Gastroesophageal sphincter (tissue), 3 donors: ENCODE data around the gene CEP97.

Experiments
- EP300 ChIP-seq: sonication (generic); formaldehyde crosslinking; IDR thresholded peaks from one replicate; pipeline ENCODE4 v1.6.1; 2017; ENCODE audit warnings: antibody characterized with exemption, mild to moderate bottlenecking
- POLR2A ChIP-seq, 2 donors: fragments of 450-650 bp; IDR thresholded peaks; one replicate each; pipeline ENCODE4 v1.6.1; 2017; ENCODE audit warnings: antibody characterized with exemption in 2 of 2, mild to moderate bottlenecking in 2 of 2, moderate library complexity in 1 of 2
- POLR2AphosphoS5 ChIP-seq: sonication (generic); formaldehyde crosslinking; IDR thresholded peaks from one replicate; pipeline ENCODE4 v1.6.1; 2017; ENCODE audit warnings: antibody characterized with exemption
- TF ChIP-seq, protein P1 (sequence below), 4 experiments: fragments of 200-600 bp in 2 of 4; fragments of 450-650 bp in 2 of 4; sonication (generic) in 1 of 4; IDR thresholded peaks; one replicate each; pipeline ENCODE4 v1.5.1; 2017 to 2019; ENCODE audit warnings: antibody characterized with exemption in 4 of 4, mild to moderate bottlenecking in 2 of 4, moderate library complexity in 2 of 4

DNA sequence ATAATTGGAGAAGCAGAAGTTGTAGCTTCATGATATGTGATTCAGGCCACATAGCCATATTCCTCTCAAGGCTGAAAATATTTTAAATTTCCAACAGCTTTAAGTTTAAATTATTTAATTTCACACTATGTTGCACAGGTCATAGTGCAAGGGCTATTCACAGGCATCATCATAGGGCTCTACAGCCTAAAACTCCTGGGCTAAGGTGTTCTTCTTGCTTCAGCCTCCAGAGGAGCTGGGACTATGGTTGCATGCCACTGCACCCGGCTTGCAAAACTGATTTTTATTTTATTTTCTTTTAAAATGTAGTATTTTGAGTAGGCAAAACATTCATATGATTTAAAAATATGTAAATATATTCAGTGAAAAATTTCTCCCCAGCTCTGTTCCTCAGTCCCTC lies 6.0 kb upstream of the CEP97 start:
- TF ChIP-seq, protein P1, sequence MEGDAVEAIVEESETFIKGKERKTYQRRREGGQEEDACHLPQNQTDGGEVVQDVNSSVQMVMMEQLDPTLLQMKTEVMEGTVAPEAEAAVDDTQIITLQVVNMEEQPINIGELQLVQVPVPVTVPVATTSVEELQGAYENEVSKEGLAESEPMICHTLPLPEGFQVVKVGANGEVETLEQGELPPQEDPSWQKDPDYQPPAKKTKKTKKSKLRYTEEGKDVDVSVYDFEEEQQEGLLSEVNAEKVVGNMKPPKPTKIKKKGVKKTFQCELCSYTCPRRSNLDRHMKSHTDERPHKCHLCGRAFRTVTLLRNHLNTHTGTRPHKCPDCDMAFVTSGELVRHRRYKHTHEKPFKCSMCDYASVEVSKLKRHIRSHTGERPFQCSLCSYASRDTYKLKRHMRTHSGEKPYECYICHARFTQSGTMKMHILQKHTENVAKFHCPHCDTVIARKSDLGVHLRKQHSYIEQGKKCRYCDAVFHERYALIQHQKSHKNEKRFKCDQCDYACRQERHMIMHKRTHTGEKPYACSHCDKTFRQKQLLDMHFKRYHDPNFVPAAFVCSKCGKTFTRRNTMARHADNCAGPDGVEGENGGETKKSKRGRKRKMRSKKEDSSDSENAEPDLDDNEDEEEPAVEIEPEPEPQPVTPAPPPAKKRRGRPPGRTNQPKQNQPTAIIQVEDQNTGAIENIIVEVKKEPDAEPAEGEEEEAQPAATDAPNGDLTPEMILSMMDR (IDR thresholded peaks at IDR 0.05): no peak
- no peak for TF ChIP-seq POLR2A (IDR thresholded peaks at IDR 0.05)
- TF ChIP-seq EP300: no peak
- no peak for TF ChIP-seq POLR2AphosphoS5
